Neural progenitor cell (in vitro differentiated cells): ENCODE results near the gene GPRASP2. TPM values are rescaled to one million over a fixed set of nuclear protein-coding genes. Genes with fewer than 3 reads are reported as not detected.
A peak's percentile ranks its signal among the peaks of the same experiment; 100 is the strongest.
"Not testable (repeated sequence)": the region's sequence is repeated elsewhere in the genome, so short reads cannot be mapped to it uniquely, and the experiment has no call there.

Source experiments
- DNase-seq: peaks from one replicate; pipeline ENCODE4 v3.0.0-alpha.2; 2016; ENCODE audit warnings: low spot score
- H2AFZ ChIP-seq: fragments of 200-600 bp; sonication (generic); replicated peaks from 2 replicates; pipeline ENCODE4 v1.6.1; 2016; ENCODE audit warnings: antibody characterized with exemption
- H3F3A ChIP-seq: fragments of 200-600 bp; sonication (generic); 2 replicates; pipeline ENCODE4 v1.6.1; 2016; ENCODE audit warnings: antibody characterized with exemption, low read depth
- H3K27ac ChIP-seq: fragments of 200-600 bp; sonication (generic); 2 replicates; pipeline ENCODE4 v1.5.1; 2016; ENCODE audit warnings: mild to moderate bottlenecking
- H3K27me3 ChIP-seq: fragments of 200-600 bp; sonication (generic); 2 replicates; pipeline ENCODE4 v1.6.1; 2016; ENCODE audit warnings: mild to moderate bottlenecking, moderate library complexity
- H3K36me3 ChIP-seq: fragments of 200-600 bp; sonication (generic); 2 replicates; pipeline ENCODE4 v1.5.1; 2016
- H3K4me1 ChIP-seq: fragments of 200-600 bp; sonication (generic); 2 replicates; pipeline ENCODE4 v1.6.1; 2016; ENCODE audit warnings: mixed run types
- H3K4me2 ChIP-seq: fragments of 200-600 bp; sonication (generic); 2 replicates; pipeline ENCODE4 v1.6.1; 2016
- H3K4me3 ChIP-seq: fragments of 200-600 bp; sonication (generic); 2 replicates; pipeline ENCODE4 v1.5.1; 2016
- H3K79me2 ChIP-seq: fragments of 200-600 bp; sonication (generic); 2 replicates; pipeline ENCODE4 v1.6.1; 2016; ENCODE audit warnings: low read depth
- H3K9ac ChIP-seq: fragments of 200-600 bp; sonication (generic); 2 replicates; pipeline ENCODE4 v1.6.1; 2016
- H3K9me3 ChIP-seq: fragments of 200-600 bp; sonication (generic); 2 replicates; pipeline ENCODE4 v1.5.1; 2016; ENCODE audit warnings: low read depth
- H4K20me1 ChIP-seq: fragments of 200-600 bp; sonication (generic); 2 replicates; pipeline ENCODE4 v1.6.1; 2016; ENCODE audit warnings: low read depth
- H3K27ac Mint-ChIP-seq: 3 replicates; pipeline ENCODE4 v1.8.0; 2021; ENCODE audit warnings: mixed read lengths
- H3K27me3 Mint-ChIP-seq: 2 replicates; pipeline ENCODE4 v1.8.0; 2022; ENCODE audit warnings: low read depth, mild to moderate bottlenecking, inconsistent platforms, moderate library complexity, mixed read lengths; ENCODE audit not compliant: insufficient read depth
- H3K36me3 Mint-ChIP-seq: 3 replicates; pipeline ENCODE4 v1.8.0; 2021; ENCODE audit warnings: mixed read lengths
- H3K4me1 Mint-ChIP-seq: 3 replicates; pipeline ENCODE4 v1.8.0; 2021; ENCODE audit warnings: mixed read lengths
- H3K4me3 Mint-ChIP-seq: 3 replicates; pipeline ENCODE4 v1.8.0; 2021; ENCODE audit warnings: mild to moderate bottlenecking, moderate library complexity, mixed read lengths
- H3K9me3 Mint-ChIP-seq: 3 replicates; pipeline ENCODE4 v1.8.0; 2020; ENCODE audit warnings: mixed read lengths
- CTCF ChIP-seq: fragments of 200-600 bp; sonication (generic); IDR thresholded peaks from 2 replicates; pipeline ENCODE4 v1.5.1; 2017; ENCODE audit warnings: antibody characterized with exemption, mild to moderate bottlenecking
- EZH2 ChIP-seq: fragments of 200-600 bp; sonication (generic); IDR thresholded peaks from 2 replicates; pipeline ENCODE4 v1.6.1; 2017; ENCODE audit warnings: antibody characterized with exemption, mild to moderate bottlenecking, moderate library complexity
- EZH2phosphoT487 ChIP-seq: fragments of 200-600 bp; sonication (generic); IDR thresholded peaks from 2 replicates; pipeline ENCODE4 v1.6.1; 2017; ENCODE audit warnings: antibody characterized with exemption
- total RNA-seq: library from RNA; depleted of rRNA; stranded (reverse); fragments of >200 nt; gene quantifications from 2 replicates; pipeline ENCODE4 v1.2.3, GENCODE V29; 2015; ENCODE audit warnings: low replicate concordance

Gene GPRASP2
- total RNA-seq, 1 donor from 2014 or later: 39.0 TPM

GRCh38 chrX:102715967-102716366 is 3.7 kb downstream of the GPRASP2 start:
- Histone ChIP-seq H3K4me2 (no peak overlapping the region), H3K27ac (no peak overlapping the region), H3K27me3 (peaks cover 3% of the 10 kb centered on the region), H3K36me3 (peaks cover 7% of the 10 kb centered on the region), H3F3A (no peaks in the 10 kb centered on the region), H3K9me3 (no peaks in the 10 kb centered on the region), H3K4me1 (no peaks in the 10 kb centered on the region), H3K4me3 (no peak overlapping the region), H4K20me1 (no peaks in the 10 kb centered on the region), H2AFZ (no peak overlapping the region), H3K79me2 (no peaks in the 10 kb centered on the region), H3K9ac (no peak overlapping the region)
- DNase-seq: no peak
- Mint-ChIP-seq H3K27me3 (peaks cover 9% of the 10 kb centered on the region), H3K4me3 (no peak overlapping the region), H3K4me1 (peaks cover 4% of the 10 kb centered on the region), H3K27ac (no peak overlapping the region), H3K36me3 (peaks cover 13% of the 10 kb centered on the region), H3K9me3 (peaks cover 15% of the 10 kb centered on the region)
- no peak for TF ChIP-seq CTCF
- TF ChIP-seq EZH2phosphoT487: no peak
- no peak for TF ChIP-seq EZH2

GRCh38 chrX:102720237-102721168 is 8.3 kb downstream of the GPRASP2 start, which contains the start of gene GPRASP3:
GPRASP3 (plus strand) TSS chrX:102720743; CDS start chrX:102748996, 28,253 bp downstream.
- Histone ChIP-seq H3K4me2 (no peak within 1 kb of the TSS), H2AFZ (no peak within 1 kb of the TSS), H3K4me3 (no peak within 1 kb of the TSS), H3K9me3 (no peaks in the 10 kb centered on the region), H3K36me3 (peaks cover 7% of the 10 kb centered on the region), H3K79me2 (no peaks in the 10 kb centered on the region), H3K27ac (no peak within 1 kb of the TSS), H4K20me1 (no peaks in the 10 kb centered on the region), H3K4me1 (no peaks in the 10 kb centered on the region), H3K27me3 (no peaks in the 10 kb centered on the region), H3K9ac (no peak within 1 kb of the TSS), H3F3A (no peaks in the 10 kb centered on the region)
- Mint-ChIP-seq H3K9me3 (peaks cover 5% of the 10 kb centered on the region), H3K4me3 (no peak within 1 kb of the TSS), H3K27ac (no peak within 1 kb of the TSS), H3K27me3 (no peaks in the 10 kb centered on the region), H3K36me3 (peaks cover 10% of the 10 kb centered on the region), H3K4me1 (no peaks in the 10 kb centered on the region)
- TF ChIP-seq EZH2 (no peak), CTCF (no peak), EZH2phosphoT487 (no peak)
- peak; percentile 36 for DNase-seq

- not testable (repeated sequence) for H3F3A ChIP-seq, H3K9me3 Mint-ChIP-seq, H3K27ac ChIP-seq, H3K27me3 Mint-ChIP-seq, H3K27me3 ChIP-seq, H3K36me3 ChIP-seq, H3K4me1 Mint-ChIP-seq, H3K9ac ChIP-seq, H3K4me3 Mint-ChIP-seq, H3K9me3 ChIP-seq, H3K4me1 ChIP-seq, H3K4me2 ChIP-seq, DNase-seq, H3K4me3 ChIP-seq, H4K20me1 ChIP-seq, H3K27ac Mint-ChIP-seq, H3K79me2 ChIP-seq, H3K36me3 Mint-ChIP-seq, H2AFZ ChIP-seq
Observed at GRCh38 chrX:102721169-102721506, 8.9 kb downstream of the GPRASP2 start.

GRCh38 chrX:102723456-102723855 is 11.2 kb downstream of the GPRASP2 start:
- H3K9me3 Mint-ChIP-seq: peaks cover 5% of the 10 kb centered on the region
- H3K27ac ChIP-seq: no peak overlapping the region
- H3K4me2 ChIP-seq: no peak overlapping the region
- H3K9me3 ChIP-seq: no peaks in the 10 kb centered on the region
- H3K9ac ChIP-seq: no peak overlapping the region
- H3K36me3 ChIP-seq: no peaks in the 10 kb centered on the region
- H3K27me3 Mint-ChIP-seq: no peaks in the 10 kb centered on the region
- H4K20me1 ChIP-seq: no peaks in the 10 kb centered on the region
- no peak overlapping the region for H3K4me3 ChIP-seq
- H3K4me1 Mint-ChIP-seq: no peaks in the 10 kb centered on the region
- TF ChIP-seq EZH2 (no peak), EZH2phosphoT487 (no peak), CTCF (no peak)
- H3K27ac Mint-ChIP-seq: no peak overlapping the region
- peaks cover 10% of the 10 kb centered on the region for H3K36me3 Mint-ChIP-seq
- no peak overlapping the region for H2AFZ ChIP-seq
- H3K27me3 ChIP-seq: no peaks in the 10 kb centered on the region
- H3F3A ChIP-seq: no peaks in the 10 kb centered on the region
- H3K4me1 ChIP-seq: no peaks in the 10 kb centered on the region
- no peaks in the 10 kb centered on the region for H3K79me2 ChIP-seq
- no peak for DNase-seq
- H3K4me3 Mint-ChIP-seq: no peak overlapping the region
